Inflammatory macrophage treated with lipopolysaccharide for 4 hours (primary cell): Measurements from ENCODE around the gene LMAN1.

Experiments used
- DNase-seq: peaks from one replicate; pipeline ENCODE4 v3.0.0-alpha.2; 2020

LMAN1 gene

DNA sequence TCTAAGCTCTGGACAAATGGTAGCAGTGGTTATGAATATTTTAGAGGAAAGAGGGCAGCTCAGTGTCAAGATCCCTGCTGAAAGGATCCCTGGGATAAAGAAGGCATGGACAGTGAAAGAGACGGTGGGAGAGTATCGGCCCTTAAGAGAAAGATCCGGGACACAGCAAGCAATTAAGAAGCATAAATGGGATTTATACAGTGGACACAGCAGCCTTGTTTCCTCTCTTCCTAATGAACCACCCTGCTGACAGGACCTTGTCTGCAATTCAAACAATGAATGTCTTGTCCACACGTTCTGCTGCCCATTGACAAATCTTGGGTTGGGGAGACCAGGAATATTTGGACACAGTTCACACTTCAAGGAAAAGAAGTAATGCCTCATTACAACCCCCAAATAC lies 57.1 kb downstream of the LMAN1 start:
- DNase-seq, result no peak

DNA sequence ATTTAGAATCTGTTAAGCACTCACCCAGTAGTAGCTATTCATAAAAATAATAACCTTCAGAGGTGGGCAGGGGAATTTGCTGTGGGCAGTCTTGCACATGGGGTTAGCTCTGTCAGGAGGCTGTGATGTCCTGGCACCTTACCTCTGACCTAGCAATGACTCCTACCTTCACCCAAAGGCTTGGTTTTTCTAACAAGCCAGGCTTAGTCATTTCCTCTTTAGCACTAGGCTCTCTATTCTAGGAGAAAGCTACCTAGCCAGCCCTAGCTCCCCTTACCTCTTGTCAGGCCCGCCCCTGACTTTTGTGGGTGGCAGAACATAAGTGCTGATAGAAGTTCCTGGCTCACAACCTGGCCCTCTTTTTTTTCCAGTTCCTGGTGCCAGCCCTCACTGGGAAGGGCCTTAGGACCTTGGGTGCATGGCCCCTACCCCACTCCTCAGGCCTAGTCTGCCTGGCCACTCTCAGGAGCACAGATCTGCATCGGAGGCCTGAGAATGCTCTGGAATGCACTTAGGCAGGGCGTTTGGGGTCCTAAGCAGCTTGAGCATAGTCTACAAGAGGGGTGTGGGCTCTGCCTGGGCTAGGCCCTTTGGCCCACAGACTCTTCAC lies 58.3 kb downstream of the LMAN1 start:
- no peak for DNase-seq

DNA sequence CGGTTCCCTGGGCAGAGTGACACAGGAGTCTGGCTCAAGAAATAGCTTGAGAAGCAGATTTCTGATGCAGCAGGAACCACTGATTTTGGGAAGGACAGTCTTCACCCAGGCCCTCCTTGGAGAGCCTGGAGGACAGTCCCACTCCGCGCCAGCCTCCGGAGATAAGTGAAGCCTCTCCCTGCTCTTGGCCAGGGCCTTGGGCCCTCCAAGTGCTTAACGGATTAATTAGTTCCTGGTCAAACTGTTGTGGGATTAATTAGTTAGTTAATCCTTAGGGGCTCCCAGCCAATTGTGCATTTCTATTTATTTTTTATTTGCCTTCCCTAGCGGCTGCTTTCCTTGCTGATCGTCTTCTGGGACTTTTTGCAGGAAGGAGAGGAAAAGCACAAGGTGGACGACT lies 60.2 kb downstream of the LMAN1 start:
- DNase-seq, result no peak

DNA sequence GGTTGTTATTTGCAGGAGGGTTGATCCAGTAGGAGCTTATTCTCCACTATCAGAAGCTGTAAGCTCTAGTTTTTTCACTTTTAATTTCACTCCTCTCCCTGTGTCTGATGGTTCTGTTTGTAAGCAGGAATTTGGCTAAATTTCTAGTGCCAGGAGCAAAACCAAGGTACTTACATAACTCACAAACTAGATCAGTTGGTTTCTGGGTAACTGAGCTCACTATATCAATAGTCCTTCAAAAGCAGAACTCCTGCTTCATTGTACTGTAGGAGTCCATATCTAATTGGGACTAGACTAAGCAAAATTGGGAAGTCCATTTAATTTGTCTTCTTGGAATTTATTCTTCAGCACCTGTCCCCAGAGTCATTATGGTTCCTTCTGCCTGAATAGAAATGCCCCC lies 65.7 kb downstream of the LMAN1 start:
- no peak for DNase-seq

DNA sequence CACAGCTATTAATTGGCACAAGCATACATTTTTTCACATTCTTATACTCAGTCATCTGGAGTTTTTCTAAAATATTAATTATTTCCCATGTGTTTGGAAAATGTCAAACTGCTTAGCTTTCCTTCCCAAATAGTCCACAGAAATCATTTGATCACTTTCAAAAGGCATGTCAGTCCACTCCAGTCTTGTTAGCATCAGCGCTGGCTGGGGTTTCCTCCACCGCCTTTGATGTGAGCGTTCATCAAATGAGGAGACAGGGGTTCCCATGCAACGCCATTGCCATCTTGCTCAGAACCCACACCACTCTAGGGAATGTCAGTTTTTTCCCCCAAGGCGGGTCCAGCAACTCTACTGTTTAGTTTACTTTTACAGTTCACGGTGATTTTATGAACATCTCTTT lies 72.7 kb downstream of the LMAN1 start:
- DNase-seq, result no peak

DNA sequence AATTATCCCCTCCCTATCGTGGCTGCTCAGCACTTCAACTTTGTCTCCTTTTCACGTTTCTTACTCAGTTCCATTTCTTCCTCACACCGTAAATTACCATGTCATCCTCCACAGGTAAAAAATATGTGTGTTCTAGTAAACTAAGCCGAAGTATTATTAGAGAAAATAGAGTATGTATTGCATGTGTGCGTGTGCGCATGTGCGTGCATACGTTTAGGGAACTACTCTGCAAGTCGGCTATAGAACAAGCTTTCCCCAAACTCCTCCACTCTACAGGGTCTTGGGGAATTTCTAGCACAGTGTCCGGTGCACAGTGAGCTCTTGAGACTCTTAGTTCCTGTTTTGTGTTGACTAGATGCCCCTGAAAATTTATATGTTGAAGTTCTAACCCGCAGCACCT lies 76.7 kb downstream of the LMAN1 start:
- no peak for DNase-seq

DNA sequence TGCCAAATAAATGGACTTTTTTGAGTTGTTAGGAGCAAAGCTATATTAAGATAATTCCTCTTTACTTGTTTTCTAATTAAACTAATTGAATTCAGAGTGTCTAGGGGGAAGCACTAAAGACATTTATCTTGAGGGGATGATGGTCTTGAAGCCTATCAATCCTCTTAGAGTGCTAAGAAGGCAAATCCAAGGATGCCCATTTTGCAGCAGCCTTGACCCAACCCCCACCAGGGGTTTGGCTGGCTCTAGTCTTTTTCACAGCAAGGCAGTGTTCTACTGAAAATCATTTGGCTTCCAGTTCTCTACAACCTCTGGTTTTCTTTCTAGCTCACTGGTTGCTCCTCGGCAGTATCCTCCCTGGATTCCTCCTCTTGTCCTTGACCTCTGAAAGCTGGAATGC lies 79.3 kb downstream of the LMAN1 start:
- DNase-seq, result no peak

DNA sequence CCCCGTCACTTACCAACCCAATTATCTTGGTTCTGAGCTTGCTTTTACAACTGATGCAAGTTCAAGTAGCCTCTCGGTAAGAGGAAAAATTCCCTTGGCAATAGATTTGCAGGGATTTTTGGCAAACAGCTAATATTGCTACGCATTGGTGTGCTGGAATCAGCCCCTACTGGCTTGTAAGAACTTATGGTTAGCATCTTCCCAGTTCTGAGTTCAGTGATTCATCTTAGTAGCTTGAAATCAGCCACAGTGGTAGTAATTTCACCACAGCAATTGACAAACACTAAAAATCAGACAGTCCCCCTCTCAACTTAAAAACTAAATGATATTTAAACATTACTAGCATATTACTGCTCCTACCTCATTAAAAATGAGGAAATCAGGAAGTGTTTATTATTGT lies 79.9 kb downstream of the LMAN1 start:
- DNase-seq, result no peak

DNA sequence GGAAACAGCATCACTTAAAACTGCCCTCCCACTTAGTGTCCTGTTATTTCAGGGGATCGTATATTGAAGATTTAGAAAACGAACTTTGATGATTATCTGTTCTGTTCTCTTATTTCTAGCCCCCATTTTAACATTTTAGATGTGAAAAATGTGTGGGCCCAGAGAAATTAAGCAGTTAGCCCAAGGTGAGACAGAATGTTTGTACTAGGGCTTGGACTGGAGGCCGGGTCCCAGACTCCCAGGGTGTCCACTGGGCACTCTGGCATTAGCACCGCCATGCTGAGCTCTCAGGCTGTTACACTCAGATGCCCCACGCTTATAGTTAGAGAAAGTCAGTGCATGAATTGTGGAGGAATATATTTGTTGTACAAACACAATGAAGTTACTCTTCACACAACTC lies 80.3 kb downstream of the LMAN1 start:
- DNase-seq, result no peak
